GM12878 (cell line): ENCODE measurements around the gene TPI1. TPM values are rescaled to one million over a fixed set of nuclear protein-coding genes. Genes with fewer than 3 reads are reported as not detected.

Experiments
- ATAC-seq: fragments of 200-7000 bp; cut with Tn5 transposase; 3 replicates; pipeline ENCODE4 v1.9.1; 2020; ENCODE audit warnings: mild to moderate bottlenecking, moderate library complexity
- Bru-seq: library from RNA; stranded (reverse); fragments of 400-500 nt; gene quantifications from one replicate; lab custom pipeline; 2021; lab: Mats Ljungman, UMichigan
- BruChase-seq, 2 experiments: library from RNA; stranded (reverse); fragments of 400-500 nt; gene quantifications; one replicate each; lab custom pipeline; 2021; lab: Mats Ljungman, UMichigan
- BruUV-seq: library from RNA; stranded (reverse); fragments of 400-500 nt; replicated peaks from 2 replicates; lab custom pipeline; 2021; lab: Mats Ljungman, UMichigan
- CTCF ChIA-PET: fragments of 300-600 bp; sonication (Branson Sonifier 250); formaldehyde crosslinking; extraction: SDS; loops from one replicate; lab custom pipeline; 2021; ENCODE audit warnings: inconsistent platforms; lab: Yijun Ruan, JAX
- POLR2A ChIA-PET: fragments of 350-600 bp; formaldehyde crosslinking; extraction: SDS; loops from one replicate; lab custom pipeline; 2021; ENCODE audit warnings: inconsistent platforms; lab: Charles Lee
- RAD21 ChIA-PET: fragments of 300-600 bp; sonication (Branson Sonifier 250); formaldehyde crosslinking; loops from one replicate; lab custom pipeline; 2023; ENCODE audit warnings: antibody characterized with exemption; ENCODE audit not compliant: unreplicated experiment; lab: Charles Lee
- SMC1A ChIA-PET: fragments of 300-600 bp; sonication (Branson Sonifier 250); formaldehyde crosslinking; loops from one replicate; lab custom pipeline; 2023; ENCODE audit not compliant: unreplicated experiment, uncharacterized antibody; lab: Charles Lee
- DNase-seq: peaks from one replicate; pipeline ENCODE4 v3.0.0-alpha.2; 2011; ENCODE audit warnings: low read depth, low spot score
- FAIRE-seq: peaks from 3 replicates; lab custom pipeline; 2011; peaks lifted over from hg19 to GRCh38; lab: Jason Lieb, UNC
- H2AFZ ChIP-seq: 2 replicates; pipeline ENCODE4 v1.6.0; 2011; ENCODE audit warnings: low read depth, low read length, control low read depth; ENCODE audit not compliant: control insufficient read depth
- H3K27ac ChIP-seq: 2 replicates; pipeline ENCODE4 v1.5.1; 2011; ENCODE audit warnings: control low read depth; ENCODE audit not compliant: control insufficient read depth, insufficient read depth
- H3K27me3 ChIP-seq, 2 experiments: replicated peaks in 1 of 2; 2 replicates each; pipeline versions ENCODE4 v1.6.0 to v1.6.1; 2011; ENCODE audit warnings: low read length in 1 of 2; ENCODE audit not compliant: control insufficient read depth in 2 of 2, insufficient read depth in 2 of 2
- H3K36me3 ChIP-seq, 2 experiments: 2 replicates each; pipeline ENCODE4 v1.5.1; 2011; ENCODE audit warnings: low read length in 1 of 2; ENCODE audit not compliant: control insufficient read depth in 2 of 2, insufficient read depth in 2 of 2
- H3K4me1 ChIP-seq: 2 replicates; pipeline ENCODE4 v1.6.1; 2011; ENCODE audit warnings: mild to moderate bottlenecking, low read length, moderate library complexity, mixed read lengths; ENCODE audit not compliant: control insufficient read depth, insufficient read depth
- H3K4me2 ChIP-seq: 2 replicates; pipeline ENCODE4 v1.6.0; 2011; ENCODE audit warnings: control low read depth; ENCODE audit not compliant: control insufficient read depth, insufficient read depth
- H3K4me3 ChIP-seq: fragments of 200-600 bp; sonication (generic); 2 replicates; pipeline ENCODE4 v1.5.1; 2016
- H3K79me2 ChIP-seq: 2 replicates; pipeline ENCODE4 v1.6.0; 2011; ENCODE audit warnings: low read length; ENCODE audit not compliant: control insufficient read depth, insufficient read depth
- H3K9ac ChIP-seq: 2 replicates; pipeline ENCODE4 v1.8.0; 2011; ENCODE audit warnings: low read length, control low read depth, mixed read lengths; ENCODE audit not compliant: control insufficient read depth, insufficient read depth
- H3K9me3 ChIP-seq: replicated peaks from 3 replicates; pipeline ENCODE4 v1.5.1; 2011; ENCODE audit warnings: mild to moderate bottlenecking, low read length; ENCODE audit not compliant: control insufficient read depth, insufficient read depth
- H4K20me1 ChIP-seq: 2 replicates; pipeline ENCODE4 v1.6.0; 2011; ENCODE audit not compliant: control insufficient read depth, insufficient read depth
- CHD4 ChIP-seq: fragments of 200-600 bp; sonication (generic); IDR thresholded peaks from 2 replicates; pipeline ENCODE4 v1.6.1; 2016; ENCODE audit warnings: mild to moderate bottlenecking
- ETV6 ChIP-seq, 2 experiments: fragments of 450-650 bp in 1 of 2; IDR thresholded peaks in 1 of 2; conservative IDR thresholded peaks in 1 of 2; 2 replicates each; pipeline ENCODE4 v1.6.1; 2014; ENCODE audit warnings: antibody characterized with exemption in 1 of 2, borderline replicate concordance in 1 of 2, low read depth in 1 of 2, mild to moderate bottlenecking in 1 of 2, moderate library complexity in 1 of 2
- FOS ChIP-seq: IDR thresholded peaks from 3 replicates; pipeline ENCODE4 v1.6.1; 2011; ENCODE audit warnings: borderline replicate concordance; ENCODE audit not compliant: insufficient read length; ENCODE audit errors: extremely low read depth
- HDGF ChIP-seq: fragments of 450-650 bp; IDR thresholded peaks from 2 replicates; pipeline ENCODE4 v1.6.1; 2016; ENCODE audit warnings: antibody characterized with exemption
- POU2F2 ChIP-seq: IDR thresholded peaks from 3 replicates; pipeline ENCODE4 v1.6.1; 2011; ENCODE audit warnings: low read depth, mild to moderate bottlenecking, low read length, borderline replicate concordance
- RAD21 ChIP-seq: IDR thresholded peaks from 2 replicates; pipeline ENCODE4 v1.6.1; 2011; ENCODE audit warnings: mild to moderate bottlenecking, low read depth, low read length, moderate library complexity; ENCODE audit not compliant: insufficient read depth
- RAD51 ChIP-seq: fragments of 450-650 bp; IDR thresholded peaks from 2 replicates; pipeline ENCODE4 v1.6.1; 2016; ENCODE audit warnings: moderate library complexity, mild to moderate bottlenecking, inconsistent platforms
- RBBP5 ChIP-seq: fragments of 200-600 bp; sonication (generic); conservative IDR thresholded peaks from 2 replicates; pipeline ENCODE4 v1.6.1; 2016
- SUPT20H ChIP-seq: IDR thresholded peaks from 2 replicates; pipeline ENCODE4 v1.6.1; 2011; ENCODE audit warnings: low read depth, mild to moderate bottlenecking, low read length, moderate library complexity, borderline replicate concordance; ENCODE audit not compliant: control insufficient read depth
- WRNIP1 ChIP-seq: IDR thresholded peaks from 2 replicates; pipeline ENCODE4 v1.6.1; 2011; ENCODE audit warnings: low read depth, low read length, improper control_type of control experiment, borderline replicate concordance
- ZBTB33 ChIP-seq: fragments of 450-650 bp; IDR thresholded peaks from 2 replicates; pipeline ENCODE4 v1.6.1; 2017; ENCODE audit warnings: mild to moderate bottlenecking
- ZBTB4 ChIP-seq: fragments of 450-650 bp; formaldehyde crosslinking; IDR thresholded peaks from 2 replicates; pipeline ENCODE4 v1.4.0; 2022; ENCODE audit warnings: mild to moderate bottlenecking, moderate library complexity
- WGBS: methylation state at CpG from one replicate; pipeline ENCODE4 v1.1.6; 2016; ENCODE audit warnings: low lambda C conversion rate; ENCODE audit not compliant: insufficient replicate concordance, insufficient coverage; ENCODE audit errors: missing lambda C conversion rate; 5-methylcytosine and 5-hydroxymethylcytosine counted together
- in situ Hi-C: fragments of 300-500 bp; cut with MboI; formaldehyde crosslinking; loops from 9 replicates; pipeline ENCODE4 v1.14.3; 2018; ENCODE audit warnings: mixed read lengths
- intact Hi-C: fragments of 100-400 bp; cut with micrococcal nuclease; formaldehyde crosslinking; loops from one replicate; pipeline ENCODE4 v1.14.2; 2022; ENCODE audit not compliant: unreplicated experiment
- long read RNA-seq, 2 experiments: library from polyadenylated mRNA; unstranded; transcript quantifications; one replicate each; pipeline ENCODE4 v2.0.0, GENCODE V29; 2019 to 2020
- polyA minus RNA-seq, 3 experiments: library from RNA; depleted of rRNA, polyadenylated mRNA; stranded (reverse); fragments of >200 nt; gene quantifications; 2 replicates each; pipeline ENCODE4 v1.2.3, GENCODE V29; 2011
- polyA plus RNA-seq, 11 experiments: library from polyadenylated mRNA; depleted of rRNA in 4 of 11; unstranded in 6 of 11; stranded (reverse) in 5 of 11; fragments of >200 nt; fragmentation: Nextera tagmentation in 4 of 11; fragmentation: Illumina TruSeq in 1 of 11; extraction: Ambion mirVana in 4 of 11; extraction: Trizol in 1 of 11; gene quantifications; 1 replicate in 1 of 11; 2 replicates in 10 of 11; pipeline versions ENCODE4 v1.2.1 to v1.2.3, GENCODE V29; 2011 to 2016; ENCODE audit warnings: inconsistent platforms in 2 of 11, missing spikeins in 2 of 11, low read depth in 1 of 11
- total RNA-seq, 4 experiments: library from RNA; depleted of rRNA in 3 of 4; stranded (reverse); fragments of >200 nt in 3 of 4; fragmentation: Illumina TruSeq in 1 of 4; extraction: Trizol in 1 of 4; gene quantifications; 2 replicates each; pipeline versions ENCODE4 v1.2.1 to v1.2.3, GENCODE V29; 2013 to 2021

Gene TPI1
- total RNA-seq (2013; cell fraction: nucleolus; rRNA removed): 241 and 245 TPM in 2 replicates
- total RNA-seq (2014; rRNA removed) (1,631 and 1,672 TPM in 2 replicates), total RNA-seq (2014; rRNA removed; fragmentation: Illumina TruSeq; extraction: Trizol) (1,031 and 1,059 TPM in 2 replicates), total RNA-seq (2021) (916 and 925 TPM in 2 replicates), polyA plus RNA-seq (2011; rRNA removed) (2,490 and 3,306 TPM in 2 replicates), polyA plus RNA-seq (2014; fragmentation: Illumina TruSeq; extraction: Trizol) (1,383 and 1,555 TPM in 2 replicates), polyA plus RNA-seq (2014; fragmentation: Nextera tagmentation; extraction: Ambion mirVana) (1,000 to 10,000 TPM; 5,044 to 7,349 TPM), polyA plus RNA-seq (2014; rRNA removed) (993 and 1,045 TPM in 2 replicates), polyA plus RNA-seq (2016; fragmentation: Nextera tagmentation; extraction: Ambion mirVana) (1,000 to 10,000 TPM; 1,723 to 1,836 TPM), polyA minus RNA-seq (2011; rRNA and poly(A)+ RNA removed) (2,164 and 3,065 TPM in 2 replicates), Bru-seq, nascent RNA (percentile 98 among the genes with signal in this experiment), BruChase-seq, experiment 1, labeled RNA remaining after a 6-hour chase (percentile 99 among the genes with signal in this experiment), BruChase-seq, experiment 2, labeled RNA remaining after a 2-hour chase (percentile 98 among the genes with signal in this experiment)
- 983 TPM for polyA plus RNA-seq (2011; ENCODE audit: low read depth)
- 4,014 and 4,139 TPM in 2 replicates for polyA plus RNA-seq (2011; cell fraction: cytosol; rRNA removed)
- 1,795 and 2,574 TPM in 2 replicates for polyA plus RNA-seq (2011; cell fraction: nucleus; rRNA removed)
- 950 and 1,245 TPM in 2 replicates for polyA plus RNA-seq (2012)
- polyA minus RNA-seq (2011; cell fraction: cytosol; rRNA and poly(A)+ RNA removed): 419 and 459 TPM in 2 replicates
- polyA minus RNA-seq (2011; cell fraction: nucleus; rRNA and poly(A)+ RNA removed): 411 and 481 TPM in 2 replicates
- long read RNA-seq, experiment 1, transcript TPI1-201 (7 exons, 1,763 nt): major isoform, 1,727 of 1,798 reads
- long read RNA-seq, experiment 1, partial matches to known transcripts: 13 of 1,798 reads
- long read RNA-seq, experiment 1, other reads (novel, unspliced or antisense): 57 of 1,798 reads
- long read RNA-seq, experiment 2, transcript TPI1-201 (7 exons, 1,763 nt): major isoform, 3,339 of 3,436 reads
- long read RNA-seq, experiment 2, partial matches to known transcripts: 44 of 3,436 reads
- long read RNA-seq, experiment 2, other reads (novel, unspliced or antisense): 53 of 3,436 reads

- SMC1A ChIA-PET: interaction anchor here (1.3 to 5.3 kb wide), 3 partner anchors 14 to 70 kb away, joined by 3 to 42 read pairs (median 4); partner anchors contain the start of genes CDCA3 and USP5
- Histone ChIP-seq H3K79me2 (peaks cover 36% of the 10 kb centered on the region), H2AFZ (peak within 1 kb of the TSS; percentile 87), H3K27me3 (no peaks in the 10 kb centered on the region), H4K20me1 (peaks cover 16% of the 10 kb centered on the region), H3K36me3 (peaks cover 25 to 29% of the 10 kb centered on the region in 2 experiments), H3K4me1 (peaks cover 32% of the 10 kb centered on the region), H3K27ac (peak within 1 kb of the TSS; percentile 96), H3K4me3 (peak within 1 kb of the TSS; percentile 100), H3K4me2 (peak within 1 kb of the TSS; percentile 98), H3K9ac (peak within 1 kb of the TSS; percentile 90), H3K9me3 (no peaks in the 10 kb centered on the region)
- POLR2A ChIA-PET: interaction anchor here (0.8 to 5.7 kb wide), 8 partner anchors 9 to 144 kb away, joined by 3 to 84 read pairs (median 4); partner anchors contain the start of genes C12orf57, CDCA3, COPS7A and MLF2
- WGBS: 1% methylated on average over 69 of the region's 86 CpGs
- no TSS peak for BruUV-seq
- FAIRE-seq (peak; percentile 85), ATAC-seq (peak; percentile 86), DNase-seq (peak; percentile 23)
- RAD21 ChIA-PET: interaction anchor here (1.1 to 5.6 kb wide), 6 partner anchors 15 to 242 kb away, joined by 3 to 42 read pairs (median 14); partner anchors contain the start of genes C12orf57, C1RL, CDCA3 and MLF2
- intact Hi-C loops: loop anchor here (2.0 kb wide), 2 partner anchors 57 to 245 kb away; no protein-coding TSS in a partner anchor
- CTCF ChIA-PET: interaction anchor here (0.8 to 9.5 kb wide), 11 partner anchors 13 to 330 kb away, joined by 3 to 173 read pairs (median 12); partner anchors contain the start of genes C1RL, CDCA3, PTMS and USP5
- in situ Hi-C loops: no loop called here
- no peak for TF ChIP-seq WRNIP1
- no peak for TF ChIP-seq ZBTB33
- no peak for TF ChIP-seq HDGF
- peak; percentile 93 for TF ChIP-seq POU2F2
- TF ChIP-seq CHD4: no peak
- no peak for TF ChIP-seq RAD51
- no peak for TF ChIP-seq RBBP5
- no peak for TF ChIP-seq SUPT20H
- no peak for TF ChIP-seq FOS
- TF ChIP-seq ETV6 (conservative IDR thresholded peaks at IDR 0.05 in 1 of 2, IDR thresholded peaks at IDR 0.05 in 1 of 2; ENCODE audit: borderline replicate concordance in 1 of 2, low read depth in 1 of 2): no peak
- TF ChIP-seq RAD21: no peak
- TF ChIP-seq ZBTB4 (CRISPR knock-in tag): no peak
These were observed at the start of gene TPI1 for GRCh38 chr12:6867413-6868210. Gene TPI1 (plus strand): TSS chr12:6867531. CDS start chr12:6867567, 36 bp downstream.
